Natural killer cell (primary cell): ENCODE measurements around the gene INPP5D. TPM values are rescaled to one million over a fixed set of nuclear protein-coding genes. Genes with fewer than 3 reads are reported as not detected.

ENCODE experiments used
- ATAC-seq, 3 donors: fragments of 150-1000 bp in 2 of 3; fragments of 200-7000 bp in 1 of 3; cut with Tn5 transposase; 1 replicate in 1 of 3; 2 replicates in 2 of 3; pipeline ENCODE4 v1.10.0; 2021; ENCODE audit warnings: mild to moderate bottlenecking in 2 of 3, moderate library complexity in 2 of 3
- DNase-seq, 2 donors: peaks; one replicate each; pipeline versions ENCODE4 v3.0.0 to v3.0.0-alpha.2; 2013 to 2021; ENCODE audit warnings: mixed read lengths in 1 of 2
- H3K27ac ChIP-seq: one replicate; pipeline ENCODE4 v1.5.1; 2013; ENCODE audit warnings: mild to moderate bottlenecking, low read length
- H3K27me3 ChIP-seq: one replicate; pipeline ENCODE4 v1.6.1; 2013; ENCODE audit warnings: low read length; ENCODE audit not compliant: control insufficient read depth, insufficient read depth
- H3K36me3 ChIP-seq: one replicate; pipeline ENCODE4 v1.6.1; 2013; ENCODE audit warnings: low read length; ENCODE audit not compliant: control insufficient read depth, insufficient read depth
- H3K4me1 ChIP-seq: one replicate; pipeline ENCODE4 v1.6.1; 2013; ENCODE audit warnings: low read length; ENCODE audit not compliant: control insufficient read depth, insufficient read depth
- H3K4me3 ChIP-seq: one replicate; pipeline ENCODE4 v1.5.1; 2013; ENCODE audit warnings: low read length
- H3K9me3 ChIP-seq: one replicate; pipeline ENCODE4 v1.6.1; 2013; ENCODE audit warnings: low read length; ENCODE audit not compliant: control insufficient read depth, insufficient read depth
- H3K27ac Mint-ChIP-seq, 2 donors: one replicate each; pipeline ENCODE4 v1.8.0; 2022; ENCODE audit warnings: mild to moderate bottlenecking in 2 of 2, mixed read lengths in 2 of 2, moderate library complexity in 1 of 2
- H3K27me3 Mint-ChIP-seq, 2 donors: one replicate each; pipeline ENCODE4 v1.8.0; 2022; ENCODE audit warnings: low read depth in 2 of 2, mixed read lengths in 2 of 2
- H3K36me3 Mint-ChIP-seq: one replicate; pipeline ENCODE4 v1.8.0; 2022; ENCODE audit warnings: mixed read lengths
- H3K4me1 Mint-ChIP-seq, 2 donors: one replicate each; pipeline ENCODE4 v1.8.0; 2022; ENCODE audit warnings: mixed read lengths in 2 of 2
- H3K4me3 Mint-ChIP-seq: one replicate; pipeline ENCODE4 v1.8.0; 2022; ENCODE audit warnings: mild to moderate bottlenecking, moderate library complexity, mixed read lengths
- H3K9me3 Mint-ChIP-seq, 2 donors: one replicate each; pipeline ENCODE4 v1.8.0; 2022; ENCODE audit warnings: mixed read lengths in 2 of 2
- CTCF ChIP-seq: fragments of 200-600 bp; IDR thresholded peaks from one replicate; pipeline ENCODE4 v1.8.0; 2022; ENCODE audit warnings: antibody characterized with exemption
- WGBS: methylation state at CpG from one replicate; pipeline ENCODE4 v1.1.7; 2013; ENCODE audit warnings: missing lambda C conversion rate; ENCODE audit not compliant: insufficient coverage; 5-methylcytosine and 5-hydroxymethylcytosine counted together
- intact Hi-C: fragments of 100-400 bp; cut with micrococcal nuclease; formaldehyde crosslinking; loops from one replicate; pipeline ENCODE4 v1.14.2; 2022
- total RNA-seq, 4 donors: library from RNA; stranded (reverse); fragments of 120-200 nt in 1 of 4; gene quantifications; one replicate each; pipeline versions ENCODE4 v1.2.3 to v1.2.4, GENCODE V29; 2013 to 2022

Gene INPP5D
- total RNA-seq, 3 donors from 2014 or later (not counting 1 experiment from before 2014, with no cell fraction given), result 385 to 498 (median 497) TPM

GRCh38 chr2:233250985-233251305 is 190.8 kb downstream of the INPP5D start:
- Histone ChIP-seq H3K36me3 (peaks cover 14% of the 10 kb centered on the region), H3K4me1 (peaks cover 32% of the 10 kb centered on the region), H3K27me3 (no peaks in the 10 kb centered on the region), H3K27ac (peak overlapping the region; percentile 73), H3K9me3 (no peaks in the 10 kb centered on the region), H3K4me3 (no peak overlapping the region)
- DNase-seq (no peak), ATAC-seq (peak; percentile 0 to 9 (median 5))
- 42% methylated on average over 1 of the region's 1 CpG for WGBS
- Mint-ChIP-seq H3K27ac (peak overlapping the region; percentile 93 to 94), H3K36me3 (no peaks in the 10 kb centered on the region), H3K4me3 (peak overlapping the region; percentile 96), H3K9me3 (no peaks in the 10 kb centered on the region), H3K27me3 (no peaks in the 10 kb centered on the region), H3K4me1 (peaks cover 45 to 56% of the 10 kb centered on the region in 2 donors)
- no peak for TF ChIP-seq CTCF
- intact Hi-C loops, result loop anchor here (1.0 to 5.0 kb wide), 4 partner anchors 106 to 645 kb away; partner anchors contain the start of gene INPP5D

DNA sequence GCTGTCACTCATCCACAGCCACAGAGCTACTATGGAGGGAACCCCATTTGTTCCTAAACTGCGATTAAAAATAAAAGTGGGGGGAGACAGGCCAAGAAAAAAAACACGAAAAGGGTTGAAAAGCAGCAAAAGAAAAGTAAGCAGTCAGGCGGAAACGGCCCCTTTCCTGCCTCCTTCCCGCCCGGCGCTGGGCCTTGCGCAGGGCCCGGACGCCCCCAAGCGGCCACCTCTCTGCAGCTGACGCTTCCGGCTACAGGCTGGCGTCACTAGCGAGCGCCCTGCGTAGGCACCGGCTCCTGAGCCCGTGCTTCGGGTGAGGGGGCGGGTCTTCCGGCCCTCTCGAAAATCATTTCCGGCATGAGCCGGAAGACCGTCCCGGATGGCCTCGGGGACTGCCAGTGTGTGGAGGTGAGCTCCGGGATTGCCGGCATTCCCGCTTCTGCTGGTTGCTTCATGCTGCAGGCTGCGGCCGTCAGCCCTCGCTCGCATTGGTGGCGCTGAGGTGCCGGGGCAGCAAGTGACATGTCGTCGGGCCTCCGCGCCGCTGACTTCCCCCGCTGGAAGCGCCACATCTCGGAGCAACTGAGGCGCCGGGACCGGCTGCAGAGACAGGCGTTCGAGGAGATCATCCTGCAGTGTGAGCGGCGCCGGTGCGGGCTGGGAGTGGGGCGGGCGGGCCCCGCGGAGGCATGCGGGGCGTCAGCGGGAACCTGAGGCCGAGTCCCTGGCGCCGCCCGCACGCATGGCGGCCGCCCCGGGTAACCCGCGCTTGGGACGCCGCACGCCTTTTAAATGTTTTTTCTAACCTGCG is 191.4 kb downstream of the INPP5D start, which contains the start of gene ATG16L1:
TSS of gene ATG16L1 (plus strand) at position 368 of the 811 bp plus-strand sequence. CDS start at position 523, 155 bp downstream.
- DNase-seq (peak; percentile 94 to 98), ATAC-seq (peak; percentile 97 to 100 (median 98))
- no peaks in the 10 kb centered on the region for H3K9me3 Mint-ChIP-seq
- Histone ChIP-seq H3K4me1 (peaks cover 32% of the 10 kb centered on the region), H3K27ac (peak within 1 kb of the TSS; percentile 73), H3K9me3 (no peaks in the 10 kb centered on the region), H3K36me3 (peaks cover 20% of the 10 kb centered on the region), H3K4me3 (peak within 1 kb of the TSS; percentile 74), H3K27me3 (no peaks in the 10 kb centered on the region)
- no peaks in the 10 kb centered on the region for H3K36me3 Mint-ChIP-seq
- WGBS, result under 1% methylated on average over 75 of the region's 75 CpGs
- H3K4me1 Mint-ChIP-seq, result peaks cover 45 to 56% of the 10 kb centered on the region in 2 donors
- peak within 1 kb of the TSS; percentile 96 for H3K4me3 Mint-ChIP-seq
- intact Hi-C loops, result loop anchor here (1.0 to 5.0 kb wide), 5 partner anchors 106 to 645 kb away; partner anchors contain the start of gene INPP5D
- TF ChIP-seq CTCF, result peak; percentile 91
- peak within 1 kb of the TSS; percentile 93 to 94 for H3K27ac Mint-ChIP-seq
- H3K27me3 Mint-ChIP-seq, result no peaks in the 10 kb centered on the region

- H3K4me3 ChIP-seq, result peak overlapping the region; percentile 74
- Mint-ChIP-seq H3K27me3 (no peaks in the 10 kb centered on the region), H3K27ac (peak overlapping the region; percentile 93 to 94), H3K36me3 (no peaks in the 10 kb centered on the region), H3K4me3 (peak overlapping the region; percentile 96), H3K9me3 (no peaks in the 10 kb centered on the region), H3K4me1 (peaks cover 45 to 53% of the 10 kb centered on the region in 2 donors)
- H3K9me3 ChIP-seq, result no peaks in the 10 kb centered on the region
- intact Hi-C loops, result loop anchor here (2.0 to 5.0 kb wide), 3 partner anchors 105 to 443 kb away; partner anchors contain the start of gene INPP5D
- 7% methylated on average over 17 of the region's 18 CpGs for WGBS
- ATAC-seq, result no peak
- peaks cover 32% of the 10 kb centered on the region for H3K4me1 ChIP-seq
- H3K27me3 ChIP-seq, result no peaks in the 10 kb centered on the region
- H3K36me3 ChIP-seq, result peaks cover 26% of the 10 kb centered on the region
- no peak for DNase-seq
- H3K27ac ChIP-seq, result peak overlapping the region; percentile 1
- TF ChIP-seq CTCF, result no peak
Observed at GRCh38 chr2:233252227-233252626, 192.1 kb downstream of the INPP5D start.
